Cardiac ventricle fibroblast (primary cell): ENCODE data around the gene ABHD11. TPM values are rescaled to one million over a fixed set of nuclear protein-coding genes. Genes with fewer than 3 reads are reported as not detected.

Experiments
- total RNA-seq: library from RNA; depleted of rRNA; stranded (reverse); fragments of >200 nt; gene quantifications from 2 replicates; pipeline ENCODE4 v1.2.3, GENCODE V29; 2015

ABHD11 gene, protein sequence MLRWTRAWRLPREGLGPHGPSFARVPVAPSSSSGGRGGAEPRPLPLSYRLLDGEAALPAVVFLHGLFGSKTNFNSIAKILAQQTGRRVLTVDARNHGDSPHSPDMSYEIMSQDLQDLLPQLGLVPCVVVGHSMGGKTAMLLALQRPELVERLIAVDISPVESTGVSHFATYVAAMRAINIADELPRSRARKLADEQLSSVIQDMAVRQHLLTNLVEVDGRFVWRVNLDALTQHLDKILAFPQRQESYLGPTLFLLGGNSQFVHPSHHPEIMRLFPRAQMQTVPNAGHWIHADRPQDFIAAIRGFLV
- 4.8 and 11.0 TPM in 2 replicates for total RNA-seq

DNA sequence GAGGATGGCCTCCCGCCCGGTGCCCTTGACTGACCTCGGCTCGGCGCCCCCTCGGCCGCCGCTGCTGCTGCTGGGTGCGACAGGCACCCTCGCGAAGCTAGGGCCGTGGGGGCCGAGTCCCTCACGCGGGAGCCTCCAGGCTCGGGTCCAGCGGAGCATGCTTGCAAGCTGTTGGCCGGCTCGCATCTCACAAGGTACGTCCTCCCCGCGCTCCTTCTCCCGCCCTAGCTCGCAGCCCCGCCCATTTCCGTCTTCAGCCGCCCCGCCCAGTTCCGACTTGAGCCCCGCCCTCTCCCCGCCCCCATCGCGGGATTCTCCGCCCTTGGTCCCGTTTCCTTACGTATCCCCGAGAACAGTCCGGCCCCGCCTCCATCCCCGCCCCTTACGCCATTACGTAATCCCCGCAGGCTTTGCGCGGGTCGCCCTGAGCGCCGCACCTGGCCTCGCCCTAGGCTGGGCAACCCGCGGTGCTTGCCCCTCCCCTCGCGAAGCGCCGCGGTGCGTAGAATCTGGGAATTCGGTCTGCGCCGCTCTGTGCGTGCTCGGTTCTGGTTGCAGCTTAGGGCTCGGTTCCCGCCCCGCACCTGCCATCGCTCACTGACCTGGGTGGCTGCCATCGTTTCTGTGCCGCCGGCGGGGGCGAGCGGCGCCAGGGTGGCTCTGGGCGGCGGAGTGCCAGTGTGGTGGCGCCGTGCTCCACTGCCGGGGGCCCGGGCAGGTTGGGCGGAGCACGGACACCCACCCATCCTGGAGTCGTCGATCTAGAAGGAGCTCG lies at the start of gene ABHD11:
Gene ABHD11 (minus strand): TSS at position 191 of the 775 bp plus-strand sequence. CDS start 32 bp downstream, at position 159.

DNA sequence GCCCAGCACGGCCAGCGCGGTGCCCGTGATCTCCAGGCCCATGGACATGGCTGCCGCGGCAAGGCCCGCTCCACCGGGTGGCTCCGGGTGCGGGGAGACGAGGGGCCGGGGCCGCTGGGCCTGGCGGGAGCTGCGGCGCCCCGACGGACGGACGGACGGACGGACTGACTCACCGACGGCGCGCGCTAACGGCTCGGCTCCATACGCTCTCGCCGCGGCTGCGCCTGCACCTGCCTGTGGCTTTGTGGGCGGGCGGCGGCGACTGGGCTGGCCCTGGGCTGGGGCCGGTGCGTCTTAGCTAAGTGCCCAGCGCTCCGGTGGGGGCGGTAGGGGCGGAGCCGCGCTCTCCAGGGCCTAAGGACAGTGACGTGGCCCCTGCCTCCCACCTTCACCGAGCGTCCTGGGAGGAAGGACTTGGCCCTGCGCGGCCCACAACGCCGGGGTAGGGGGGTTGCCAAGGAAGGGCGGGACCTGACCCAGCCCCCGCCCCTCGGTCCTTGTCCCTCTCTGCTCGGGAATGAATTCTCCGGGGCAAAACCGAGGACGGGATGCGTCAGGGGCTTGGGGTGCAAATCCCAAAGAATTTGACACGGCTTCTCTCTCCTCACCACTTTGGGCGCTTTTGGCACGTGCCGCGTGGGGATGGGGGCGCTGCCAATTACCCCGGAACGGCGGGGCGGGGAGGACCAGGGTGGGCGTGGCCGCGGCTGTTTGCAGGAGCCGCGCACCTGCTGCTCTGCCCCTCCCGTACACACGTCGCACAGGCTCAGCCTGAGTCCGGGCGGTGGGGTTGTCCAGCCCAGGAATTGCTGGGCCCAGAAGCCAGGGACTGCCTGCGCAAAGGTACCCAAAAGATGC lies 31.6 kb upstream of the ABHD11 start, which contains the start of gene CLDN3:
Gene CLDN3 (minus strand): TSS at position 269 of the 858 bp plus-strand sequence. CDS start 221 bp downstream, at position 48.

DNA sequence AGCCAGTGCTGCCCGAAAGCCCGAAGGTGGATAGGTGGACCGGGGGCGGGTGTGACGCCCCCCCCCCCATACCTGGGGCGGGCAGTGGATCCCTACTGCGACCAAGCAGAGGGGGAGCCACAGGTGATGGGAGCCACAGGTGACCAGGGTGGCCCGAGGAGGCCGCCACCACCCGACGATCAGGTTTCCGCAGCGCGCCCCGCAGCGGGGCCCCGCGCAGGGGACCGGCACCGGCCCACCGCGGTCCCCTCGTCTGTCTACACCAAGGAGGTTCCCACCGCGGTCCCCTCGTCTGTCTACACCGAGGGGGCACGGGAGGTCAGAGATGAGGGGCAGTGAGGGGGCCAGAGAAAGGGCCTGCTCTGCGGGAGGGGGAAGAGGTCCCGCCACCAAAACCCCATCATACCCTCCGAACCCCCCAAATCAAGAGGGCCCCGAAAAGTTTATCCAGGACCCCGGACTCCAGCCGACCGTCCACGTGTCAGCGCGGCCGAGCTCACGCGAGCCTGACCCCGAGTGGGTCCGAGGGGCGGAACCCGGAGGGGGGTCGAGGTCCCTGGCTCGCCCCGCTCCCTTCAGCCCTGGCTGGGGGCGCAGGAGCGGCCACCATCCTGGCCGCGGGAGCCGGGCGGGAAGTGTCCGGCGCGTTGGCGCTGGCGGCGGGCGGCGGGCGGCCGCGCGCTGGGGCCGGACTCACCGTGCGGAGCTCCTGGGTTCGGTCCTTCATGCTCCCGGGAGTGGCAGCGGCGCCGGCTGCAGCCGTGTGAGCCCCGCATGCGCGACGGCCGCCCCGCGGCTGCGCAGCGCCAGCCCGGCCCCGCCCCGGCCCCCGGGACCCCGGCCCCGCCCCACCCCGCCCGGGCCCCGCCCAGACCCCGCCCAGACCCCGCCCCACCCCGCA lies 19.4 kb downstream of the ABHD11 start, which contains the start of gene STX1A:
Gene STX1A (minus strand): TSS at position 765 of the 901 bp plus-strand sequence. CDS start 38 bp downstream, at position 727.

Other genes with a start within 250 kb of the ABHD11 start
- 36.3 and 37.9 TPM in 2 replicates for gene BAZ1B, start 216.5 kb downstream of the ABHD11 start, total RNA-seq
- 28.3 and 56.6 TPM in 2 replicates for gene BCL7B, start 181.1 kb downstream of the ABHD11 start, total RNA-seq
- gene TBL2, start 160.2 kb downstream of the ABHD11 start, total RNA-seq = 57.6 and 58.4 TPM in 2 replicates
- 0.54 TPM in 1 of 2 replicates, not detected in the other for gene MLXIPL, start 114.3 kb downstream of the ABHD11 start, total RNA-seq
- 2.7 and 3.1 TPM in 2 replicates for gene VPS37D, start 71.0 kb downstream of the ABHD11 start, total RNA-seq
- 6.1 and 9.0 TPM in 2 replicates for gene DNAJC30, start 55.3 kb downstream of the ABHD11 start, total RNA-seq
- gene BUD23, start 55.2 kb downstream of the ABHD11 start, total RNA-seq = 43.6 and 49.3 TPM in 2 replicates
- gene STX1A, start 19.1 kb downstream of the ABHD11 start, total RNA-seq = 4.4 and 11.1 TPM in 2 replicates
- not detected in 2 replicates for gene CLDN3, start 31.5 kb upstream of the ABHD11 start, total RNA-seq
- gene CLDN4, start 92.2 kb upstream of the ABHD11 start, total RNA-seq = not detected in 2 replicates
- gene METTL27, start 103.7 kb upstream of the ABHD11 start, total RNA-seq = 2.0 and 3.0 TPM in 2 replicates
- gene TMEM270, start 122.4 kb upstream of the ABHD11 start, total RNA-seq = not detected in 2 replicates